ENCODE data around the gene VHLL.

Gene VHLL

GRCh38 chr1:156284112-156284511, 15.0 kb downstream of the VHLL start, which contains the start of gene TMEM79:
Gene TMEM79, plus strand, starts transcription at chr1:156284325. Its CDS starts 902 bp downstream, at chr1:156285227.
- Histone ChIP-seq H3K9ac (ENCODE audit: low read length) (peak within 1 kb of the TSS; percentile 79), H3K9me2 (replicated peaks; ENCODE audit: insufficient read depth, low read length) (no peaks in the 10 kb centered on the region), H3K36me3 (replicated peaks; ENCODE audit: insufficient read depth, low read length) (peaks cover 3% of the 10 kb centered on the region; the same call in 1 of the 2 replicates), H3K79me2 (ENCODE audit: low read length) (peaks cover 61% of the 10 kb centered on the region), H3K27ac (ENCODE audit: low read length) (peak within 1 kb of the TSS; percentile 68; the same call in 1 of the 2 replicates), H3K4me1 (ENCODE audit: low read length) (peaks cover 23% of the 10 kb centered on the region; the same call in 1 of the 2 replicates), H3K27me3 (replicated peaks; ENCODE audit: insufficient read depth, low read length) (no peaks in the 10 kb centered on the region), H2AFZ (ENCODE audit: low read length) (peak within 1 kb of the TSS; percentile 77), H4K20me1 (ENCODE audit: insufficient read depth, low read length) (0 out of 2 replicates have a peak, but pooled peaks cover 3% of the 10 kb centered on the region), H3K9me3 (replicated peaks; ENCODE audit: insufficient read depth, low read length) (no peaks in the 10 kb centered on the region), H3K4me3 (ENCODE audit: low read length) (peak within 1 kb of the TSS; percentile 84), H3K4me2 (ENCODE audit: low read depth, low read length) (peak within 1 kb of the TSS; percentile 84), H3F3A (ENCODE audit: insufficient read depth, low read length) (peaks cover 7% of the 10 kb centered on the region)
- DNase-seq, result no peak
- TF ChIP-seq EZH2phosphoT487 (IDR thresholded peaks at IDR 0.05; ENCODE audit: low read length), result no peak
- no peak for TF ChIP-seq CTCF (IDR thresholded peaks at IDR 0.05; ENCODE audit: low read length)
- TF ChIP-seq EZH2 (optimal IDR thresholded peaks at IDR 0.05; ENCODE audit: low read depth, low read length), result no peak

- H3K9me3 ChIP-seq (replicated peaks; ENCODE audit: insufficient read depth, low read length), result no peaks in the 10 kb centered on the region
Observed at GRCh38 chr1:156283521-156283920, 15.6 kb downstream of the VHLL start.

GRCh38 chr1:156282479-156283222, 16.5 kb downstream of the VHLL start, which contains the start of gene SMG5:
Gene SMG5, minus strand, starts transcription at chr1:156282825. Its CDS starts 145 bp downstream, at chr1:156282680.
- H3F3A ChIP-seq (ENCODE audit: insufficient read depth, low read length), result peaks cover 7% of the 10 kb centered on the region
- H3K4me2 ChIP-seq (ENCODE audit: low read depth, low read length), result peak within 1 kb of the TSS; percentile 90
- peaks cover 76% of the 10 kb centered on the region for H3K79me2 ChIP-seq (ENCODE audit: low read length)
- H4K20me1 ChIP-seq (ENCODE audit: insufficient read depth, low read length), result 0 out of 2 replicates have a peak, but pooled peaks cover 3% of the 10 kb centered on the region
- DNase-seq, result peak; percentile 100
- H3K9ac ChIP-seq (ENCODE audit: low read length), result peak within 1 kb of the TSS; percentile 79
- H3K4me1 ChIP-seq (ENCODE audit: low read length), result peaks cover 23% of the 10 kb centered on the region; the same call in 1 of the 2 replicates
- peaks cover 14% of the 10 kb centered on the region for H3K36me3 ChIP-seq (replicated peaks; ENCODE audit: insufficient read depth, low read length)
- no peaks in the 10 kb centered on the region for H3K9me2 ChIP-seq (replicated peaks; ENCODE audit: insufficient read depth, low read length)
- TF ChIP-seq EZH2 (optimal IDR thresholded peaks at IDR 0.05; ENCODE audit: low read depth, low read length) (no peak), EZH2phosphoT487 (IDR thresholded peaks at IDR 0.05; ENCODE audit: low read length) (no peak), CTCF (IDR thresholded peaks at IDR 0.05; ENCODE audit: low read length) (no peak)
- H3K27ac ChIP-seq (ENCODE audit: low read length), result peak within 1 kb of the TSS; percentile 68
- no peaks in the 10 kb centered on the region for H3K27me3 ChIP-seq (replicated peaks; ENCODE audit: insufficient read depth, low read length)
- peak within 1 kb of the TSS; percentile 84 for H3K4me3 ChIP-seq (ENCODE audit: low read length)
- peak within 1 kb of the TSS; percentile 77 for H2AFZ ChIP-seq (ENCODE audit: low read length)
- no peaks in the 10 kb centered on the region for H3K9me3 ChIP-seq (replicated peaks; ENCODE audit: insufficient read depth, low read length)

More at GRCh38 chr1:156283521-156283920, 15.6 kb downstream of the VHLL start:
- Histone ChIP-seq H4K20me1 (ENCODE audit: insufficient read depth, low read length) (0 out of 2 replicates have a peak, but pooled peaks cover 3% of the 10 kb centered on the region), H3K36me3 (replicated peaks; ENCODE audit: insufficient read depth, low read length) (peaks cover 6% of the 10 kb centered on the region), H3K27me3 (replicated peaks; ENCODE audit: insufficient read depth, low read length) (no peaks in the 10 kb centered on the region), H3K4me3 (ENCODE audit: low read length) (peak overlapping the region; percentile 84), H3K9ac (ENCODE audit: low read length) (peak overlapping the region; percentile 79), H2AFZ (ENCODE audit: low read length) (peak overlapping the region; percentile 77), H3K4me1 (ENCODE audit: low read length) (peaks cover 23% of the 10 kb centered on the region; the same call in 1 of the 2 replicates), H3F3A (ENCODE audit: insufficient read depth, low read length) (peaks cover 7% of the 10 kb centered on the region), H3K79me2 (ENCODE audit: low read length) (peaks cover 67% of the 10 kb centered on the region), H3K9me2 (replicated peaks; ENCODE audit: insufficient read depth, low read length) (no peaks in the 10 kb centered on the region), H3K4me2 (ENCODE audit: low read depth, low read length) (peak overlapping the region; percentile 84), H3K27ac (ENCODE audit: low read length) (peak overlapping the region; percentile 68; the same call in 1 of the 2 replicates)
- no peak for TF ChIP-seq EZH2 (optimal IDR thresholded peaks at IDR 0.05; ENCODE audit: low read depth, low read length)
- DNase-seq, result no peak

Data from MM.1S (cell line).